ENCODE results near the gene TMEM14C. TPM values are rescaled to one million over a fixed set of nuclear protein-coding genes. Genes with fewer than 3 reads are reported as not detected.
A peak's percentile ranks its signal among the peaks of the same experiment; 100 is the strongest.

TMEM14C gene
- total RNA-seq, 1 donor from 2014 or later: 93.4 TPM

DNA sequence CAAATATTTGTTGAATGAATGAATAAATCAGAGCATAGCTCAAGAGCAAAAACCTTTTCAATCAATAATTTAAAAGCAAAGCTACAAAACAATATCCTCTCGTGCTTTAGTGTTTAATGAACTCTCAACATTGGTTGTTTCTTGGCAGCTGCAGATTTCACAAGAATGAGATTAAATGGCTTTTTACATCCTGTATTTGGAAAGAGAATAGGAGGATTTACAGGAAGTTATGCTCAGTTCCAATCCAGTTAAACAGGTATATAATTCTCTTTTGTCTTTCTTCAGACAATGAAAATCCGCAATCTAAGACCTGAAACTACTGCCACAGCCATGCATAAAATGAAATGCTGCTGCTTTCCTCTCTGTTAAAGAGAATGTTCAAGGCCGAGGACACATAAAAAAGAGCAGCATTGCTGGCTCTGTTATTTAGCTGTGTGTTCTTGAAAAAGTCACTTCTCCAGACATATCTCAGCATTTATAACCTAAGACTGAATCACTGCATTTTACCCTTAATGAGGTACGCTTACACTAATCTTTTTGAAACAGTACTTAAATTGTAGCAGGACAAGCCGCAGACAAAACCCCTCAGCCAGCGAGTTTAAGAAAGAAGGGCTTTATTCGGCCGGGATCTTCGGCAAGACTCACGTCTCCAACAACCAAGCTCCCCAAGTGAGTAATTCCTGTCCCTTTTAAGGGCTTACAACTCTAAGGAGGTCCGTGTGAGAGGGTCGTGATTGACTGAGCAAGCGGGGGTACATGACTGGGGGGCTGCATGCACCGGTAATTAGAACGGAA, 32.0 kb upstream of the TMEM14C start:
- Histone ChIP-seq H3K9me3 (ENCODE audit: control insufficient read depth in 3 of 3, low read length in 3 of 3) (no peaks in the 10 kb centered on the region), H3K36me3 (ENCODE audit: control insufficient read depth in 3 of 3, insufficient read depth in 3 of 3, low read length in 3 of 3) (no peaks in the 10 kb centered on the region), H3K9ac (ENCODE audit: low read depth in 1 of 3, low read length in 3 of 3) (no peak overlapping the region), H3K4me1 (ENCODE audit: control insufficient read depth in 3 of 3, insufficient read depth in 3 of 3, low read length in 3 of 3) (peaks cover 14 to 17% (median 15%) of the 10 kb centered on the region in 3 donors), H3K4me3 (ENCODE audit: low read length in 3 of 3) (no peak overlapping the region), H3K27ac (ENCODE audit: low read depth, low read length) (no peak overlapping the region), H3K27me3 (ENCODE audit: control insufficient read depth in 3 of 3, insufficient read depth in 3 of 3, low read length in 3 of 3) (peaks cover 0 to 9% (median 0%) of the 10 kb centered on the region in 3 donors)

DNA sequence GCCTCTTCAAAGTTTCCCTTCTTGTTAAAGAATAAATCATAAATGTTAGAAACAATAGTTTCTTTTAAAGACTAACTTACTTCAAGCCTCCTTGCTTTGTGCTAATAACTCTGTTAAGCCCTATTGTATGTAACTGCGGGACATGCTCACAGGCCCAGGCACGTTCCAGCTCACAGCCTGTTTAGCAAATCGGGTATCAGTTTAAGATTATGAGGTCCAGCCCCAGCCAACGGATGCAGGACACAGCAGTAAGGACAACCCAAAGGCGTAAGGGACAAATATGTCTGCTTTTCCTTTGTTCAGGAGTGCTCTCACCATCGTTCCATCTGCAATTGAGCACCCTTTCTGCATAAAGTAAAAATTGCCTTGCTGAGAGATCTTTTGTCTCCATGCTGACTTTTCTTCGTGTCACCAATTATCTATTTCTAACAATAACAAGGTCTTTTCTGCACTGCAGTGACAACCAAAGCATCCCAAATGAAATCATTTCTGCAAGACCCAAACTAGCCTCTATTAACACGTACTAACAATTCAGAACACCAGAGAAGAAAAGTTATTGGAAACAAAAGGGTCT, 29.8 kb upstream of the TMEM14C start:
- no peaks in the 10 kb centered on the region for H3K27me3 ChIP-seq (ENCODE audit: control insufficient read depth in 3 of 3, insufficient read depth in 3 of 3, low read length in 3 of 3)
- no peaks in the 10 kb centered on the region for H3K9me3 ChIP-seq (ENCODE audit: control insufficient read depth in 3 of 3, low read length in 3 of 3)
- peaks cover 18 to 24% (median 23%) of the 10 kb centered on the region in 3 donors for H3K4me1 ChIP-seq (ENCODE audit: control insufficient read depth in 3 of 3, insufficient read depth in 3 of 3, low read length in 3 of 3)
- H3K27ac ChIP-seq (ENCODE audit: low read depth, low read length): no peak overlapping the region
- H3K4me3 ChIP-seq (ENCODE audit: low read length in 3 of 3): peak overlapping the region; percentile 93 to 100 (median 99)
- peak overlapping the region in 1 of 3 donors; percentile 99 for H3K9ac ChIP-seq (ENCODE audit: low read depth in 1 of 3, low read length in 3 of 3)
- peaks cover 0 to 8% (median under 1%) of the 10 kb centered on the region in 3 donors for H3K36me3 ChIP-seq (ENCODE audit: control insufficient read depth in 3 of 3, insufficient read depth in 3 of 3, low read length in 3 of 3)

DNA sequence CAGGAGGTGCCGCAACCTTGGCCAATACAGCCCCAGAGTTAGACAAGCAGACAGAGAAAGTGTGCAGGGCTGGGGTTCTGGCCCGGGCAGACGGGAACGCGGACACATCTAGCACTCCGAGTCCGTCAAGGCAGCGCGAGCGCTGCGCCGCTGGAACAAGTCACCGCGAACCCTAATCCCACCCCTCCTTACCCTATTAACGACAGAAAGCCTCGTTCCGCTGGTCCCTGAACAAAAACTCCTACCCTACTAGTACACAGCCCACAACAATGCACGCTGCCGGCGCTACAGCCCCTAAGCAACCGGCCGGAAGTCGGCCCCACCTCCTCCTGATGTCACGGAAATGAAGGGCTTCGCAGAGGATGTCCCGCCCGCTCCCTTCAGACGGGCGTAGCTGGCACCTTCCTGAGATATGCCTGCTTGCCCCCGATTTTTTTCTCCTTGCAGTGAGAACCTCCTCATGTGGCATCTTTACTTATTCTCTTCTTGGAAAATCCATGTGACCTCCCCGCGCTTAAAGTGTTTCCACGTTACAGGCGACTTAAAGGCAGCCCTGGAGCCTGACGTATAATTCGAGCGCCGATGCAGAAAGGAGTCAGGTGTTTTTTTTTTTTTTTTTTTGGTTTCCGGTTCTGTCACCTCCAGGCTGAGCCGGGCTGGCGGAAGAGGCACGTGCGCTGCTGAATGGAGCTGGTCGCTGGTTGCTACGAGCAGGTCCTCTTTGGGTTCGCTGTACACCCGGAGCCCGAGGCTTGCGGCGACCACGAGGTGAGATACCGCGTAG, 28.4 kb upstream of the TMEM14C start, which contains the start of the genes C6orf52 and PAK1IP1:
Gene C6orf52 (minus strand): TSS at position 315 of the 784 bp plus-strand sequence. CDS start 7,066 bp downstream, outside the sequence.
Gene PAK1IP1 (plus strand): TSS at position 671 of the 784 bp plus-strand sequence. CDS start 14 bp downstream, at position 685.
- Histone ChIP-seq H3K4me3 (ENCODE audit: low read length in 3 of 3) (peak within 1 kb of the TSS; percentile 93 to 100 (median 99)), H3K9ac (ENCODE audit: low read depth in 1 of 3, low read length in 3 of 3) (peak within 1 kb of the TSS; percentile 97 to 99 (median 97)), H3K27me3 (ENCODE audit: control insufficient read depth in 3 of 3, insufficient read depth in 3 of 3, low read length in 3 of 3) (no peaks in the 10 kb centered on the region), H3K4me1 (ENCODE audit: control insufficient read depth in 3 of 3, insufficient read depth in 3 of 3, low read length in 3 of 3) (peaks cover 18 to 24% (median 23%) of the 10 kb centered on the region in 3 donors), H3K9me3 (ENCODE audit: control insufficient read depth in 3 of 3, low read length in 3 of 3) (no peaks in the 10 kb centered on the region), H3K27ac (ENCODE audit: low read depth, low read length) (peak within 1 kb of the TSS; percentile 98), H3K36me3 (ENCODE audit: control insufficient read depth in 3 of 3, insufficient read depth in 3 of 3, low read length in 3 of 3) (peaks cover 6 to 18% (median 13%) of the 10 kb centered on the region in 3 donors)

DNA sequence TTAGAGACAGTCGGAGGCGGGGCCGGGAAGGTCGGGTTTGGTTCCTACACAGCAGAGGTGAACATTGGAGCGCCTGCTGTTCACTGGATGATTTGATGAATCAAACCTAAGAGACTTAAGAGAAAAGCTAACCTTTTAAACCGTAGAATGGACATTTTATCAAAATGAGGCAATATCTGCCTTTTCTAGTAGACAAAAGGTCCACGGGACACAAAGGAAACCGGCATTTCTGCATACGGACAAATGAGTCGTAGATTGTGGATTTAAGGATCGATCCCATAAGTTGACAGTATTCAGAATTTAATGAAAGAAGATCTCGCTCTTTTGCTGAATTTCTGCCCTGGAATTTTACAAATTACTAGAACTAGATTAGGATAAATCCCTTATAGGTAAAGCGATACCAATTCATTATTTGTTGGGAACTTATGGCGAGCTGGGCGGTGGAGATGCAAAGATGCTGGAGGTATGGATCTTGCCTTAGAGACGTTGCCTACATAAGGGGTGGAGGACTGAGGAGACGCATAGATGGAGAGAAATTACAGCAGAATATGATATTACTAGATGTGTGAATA, 27.7 kb upstream of the TMEM14C start:
- Histone ChIP-seq H3K4me3 (ENCODE audit: low read length in 3 of 3) (peak overlapping the region; percentile 93 to 100 (median 99)), H3K9me3 (ENCODE audit: control insufficient read depth in 3 of 3, low read length in 3 of 3) (no peaks in the 10 kb centered on the region), H3K4me1 (ENCODE audit: control insufficient read depth in 3 of 3, insufficient read depth in 3 of 3, low read length in 3 of 3) (peaks cover 18 to 24% (median 23%) of the 10 kb centered on the region in 3 donors), H3K36me3 (ENCODE audit: control insufficient read depth in 3 of 3, insufficient read depth in 3 of 3, low read length in 3 of 3) (peaks cover 6 to 19% (median 15%) of the 10 kb centered on the region in 3 donors), H3K9ac (ENCODE audit: low read depth in 1 of 3, low read length in 3 of 3) (peak overlapping the region; percentile 97 to 99 (median 97)), H3K27me3 (ENCODE audit: control insufficient read depth in 3 of 3, insufficient read depth in 3 of 3, low read length in 3 of 3) (no peaks in the 10 kb centered on the region), H3K27ac (ENCODE audit: low read depth, low read length) (peak overlapping the region; percentile 98)

GRCh38 chr6:10696655-10697054, 26.2 kb upstream of the TMEM14C start:
- Histone ChIP-seq H3K27me3 (ENCODE audit: control insufficient read depth in 3 of 3, insufficient read depth in 3 of 3, low read length in 3 of 3) (no peaks in the 10 kb centered on the region), H3K36me3 (ENCODE audit: control insufficient read depth in 3 of 3, insufficient read depth in 3 of 3, low read length in 3 of 3) (peaks cover 6 to 21% (median 19%) of the 10 kb centered on the region in 3 donors), H3K9me3 (ENCODE audit: control insufficient read depth in 3 of 3, low read length in 3 of 3) (no peaks in the 10 kb centered on the region), H3K4me1 (ENCODE audit: control insufficient read depth in 3 of 3, insufficient read depth in 3 of 3, low read length in 3 of 3) (peaks cover 18 to 24% (median 23%) of the 10 kb centered on the region in 3 donors), H3K27ac (ENCODE audit: low read depth, low read length) (no peak overlapping the region), H3K9ac (ENCODE audit: low read depth in 1 of 3, low read length in 3 of 3) (no peak overlapping the region), H3K4me3 (ENCODE audit: low read length in 3 of 3) (no peak overlapping the region)

DNA sequence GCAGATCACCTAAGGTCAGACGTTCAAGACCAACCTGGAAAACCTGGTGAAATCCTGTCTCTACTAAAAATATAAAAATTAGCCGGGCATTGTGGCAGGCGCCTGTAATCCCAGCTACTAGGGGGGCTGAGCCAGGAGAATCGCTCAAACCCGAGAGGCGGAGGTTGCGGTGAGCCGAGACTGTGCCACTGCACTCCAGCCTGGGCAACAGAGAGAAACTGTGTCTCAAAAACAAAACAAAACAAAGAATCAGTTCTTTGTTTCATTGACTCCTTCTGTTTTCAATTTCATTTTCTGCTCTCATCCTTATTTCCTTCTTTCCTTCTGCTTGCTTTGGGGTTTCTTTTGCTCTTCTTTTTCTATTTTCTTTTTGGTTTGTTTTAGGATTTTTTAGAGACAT, 8.9 kb upstream of the TMEM14C start:
- Histone ChIP-seq H3K4me3 (ENCODE audit: low read length in 3 of 3) (no peak overlapping the region), H3K27ac (ENCODE audit: low read depth, low read length) (no peak overlapping the region), H3K36me3 (ENCODE audit: control insufficient read depth in 3 of 3, insufficient read depth in 3 of 3, low read length in 3 of 3) (peaks cover 3 to 9% (median 5%) of the 10 kb centered on the region in 3 donors), H3K9ac (ENCODE audit: low read depth in 1 of 3, low read length in 3 of 3) (no peak overlapping the region), H3K4me1 (ENCODE audit: control insufficient read depth in 3 of 3, insufficient read depth in 3 of 3, low read length in 3 of 3) (no peaks in the 10 kb centered on the region), H3K27me3 (ENCODE audit: control insufficient read depth in 3 of 3, insufficient read depth in 3 of 3, low read length in 3 of 3) (no peaks in the 10 kb centered on the region), H3K9me3 (ENCODE audit: control insufficient read depth in 3 of 3, low read length in 3 of 3) (no peaks in the 10 kb centered on the region)

DNA sequence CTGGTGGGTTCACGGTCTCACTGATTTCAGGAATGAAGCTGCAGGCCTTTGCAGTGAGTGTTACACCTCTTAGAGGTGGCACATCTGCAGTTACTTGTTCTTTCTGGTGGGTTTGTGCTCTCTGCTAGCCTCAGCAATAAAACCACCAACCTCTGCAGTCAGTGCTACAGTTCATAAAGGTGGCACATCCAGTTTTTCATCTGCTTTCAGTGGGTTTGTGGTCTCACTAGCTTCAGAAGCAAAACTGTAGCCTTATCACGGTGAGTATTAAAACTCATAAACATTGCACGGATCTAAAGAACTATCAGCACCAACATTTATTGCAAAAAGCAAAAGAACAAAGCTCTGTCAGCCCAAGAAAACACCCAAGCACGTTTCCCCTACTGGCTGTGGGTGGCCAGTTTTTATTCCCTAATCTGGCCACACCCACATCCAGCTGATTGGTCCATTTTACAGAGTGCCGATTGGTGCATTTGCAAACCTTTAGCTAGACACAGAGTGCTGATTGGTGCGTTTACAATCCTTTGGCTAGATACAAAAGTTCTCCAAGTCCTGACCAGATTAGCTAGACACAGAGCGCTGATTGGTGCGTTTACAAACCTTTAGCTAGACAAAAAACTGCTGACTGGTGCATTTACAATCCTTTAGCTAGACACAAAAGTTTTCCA, 3.4 kb upstream of the TMEM14C start:
- Histone ChIP-seq H3K9me3 (ENCODE audit: control insufficient read depth in 3 of 3, low read length in 3 of 3) (no peaks in the 10 kb centered on the region), H3K4me1 (ENCODE audit: control insufficient read depth in 3 of 3, insufficient read depth in 3 of 3, low read length in 3 of 3) (peaks cover 15 to 19% (median 16%) of the 10 kb centered on the region in 3 donors), H3K9ac (ENCODE audit: low read depth in 1 of 3, low read length in 3 of 3) (no peak overlapping the region), H3K36me3 (ENCODE audit: control insufficient read depth in 3 of 3, insufficient read depth in 3 of 3, low read length in 3 of 3) (no peaks in the 10 kb centered on the region), H3K27me3 (ENCODE audit: control insufficient read depth in 3 of 3, insufficient read depth in 3 of 3, low read length in 3 of 3) (no peaks in the 10 kb centered on the region), H3K4me3 (ENCODE audit: low read length in 3 of 3) (peak overlapping the region; percentile 79 to 80 (median 79)), H3K27ac (ENCODE audit: low read depth, low read length) (no peak overlapping the region)

DNA sequence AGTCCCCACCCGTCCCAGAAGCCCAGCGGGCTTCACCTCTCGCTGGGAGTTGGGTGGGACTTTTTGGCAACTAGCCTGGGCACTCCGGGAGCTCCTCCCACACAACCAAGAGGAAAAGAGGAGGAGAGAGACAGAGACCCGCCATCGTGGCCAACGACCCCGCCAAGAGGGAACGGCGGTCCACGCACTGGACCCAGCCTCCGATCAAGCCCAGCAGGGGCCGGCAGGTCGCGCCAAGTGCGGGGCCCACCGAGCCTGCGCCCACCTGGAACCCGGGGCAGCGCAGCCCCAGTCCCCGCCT, 3.0 kb upstream of the TMEM14C start:
- no peaks in the 10 kb centered on the region for H3K9me3 ChIP-seq (ENCODE audit: control insufficient read depth in 3 of 3, low read length in 3 of 3)
- H3K4me1 ChIP-seq (ENCODE audit: control insufficient read depth in 3 of 3, insufficient read depth in 3 of 3, low read length in 3 of 3): peaks cover 17 to 24% (median 21%) of the 10 kb centered on the region in 3 donors
- H3K9ac ChIP-seq (ENCODE audit: low read depth in 1 of 3, low read length in 3 of 3): peak overlapping the region; percentile 62 to 82 (median 76)
- H3K27me3 ChIP-seq (ENCODE audit: control insufficient read depth in 3 of 3, insufficient read depth in 3 of 3, low read length in 3 of 3): no peaks in the 10 kb centered on the region
- H3K27ac ChIP-seq (ENCODE audit: low read depth, low read length): peak overlapping the region; percentile 65
- H3K36me3 ChIP-seq (ENCODE audit: control insufficient read depth in 3 of 3, insufficient read depth in 3 of 3, low read length in 3 of 3): peaks cover 0 to 3% (median 2%) of the 10 kb centered on the region in 3 donors
- peak overlapping the region; percentile 79 to 80 (median 79) for H3K4me3 ChIP-seq (ENCODE audit: low read length in 3 of 3)

Data from skeletal muscle tissue (tissue), 4 donors.